ENCODE data around the gene VENTX.

DNA sequence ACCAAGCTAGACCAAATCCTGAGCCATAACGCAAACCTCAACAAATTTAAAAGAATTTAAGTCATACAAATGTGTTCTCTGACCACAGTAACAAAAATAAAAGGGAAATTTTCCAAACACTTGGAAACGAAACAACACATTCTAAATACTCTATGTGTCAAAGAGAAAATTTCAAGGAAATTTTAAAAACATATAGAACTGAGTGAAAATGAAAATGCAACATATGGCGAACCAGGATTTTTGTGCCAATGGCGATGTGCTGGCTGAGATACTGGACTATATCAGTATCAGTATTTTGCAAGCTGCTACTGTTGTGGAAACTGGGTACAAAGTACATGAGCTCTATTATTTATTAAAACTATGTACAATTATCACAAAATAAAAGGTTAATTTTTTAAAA, 43.5 kb upstream of the VENTX start:
- TF ChIP-seq EZH2 (IDR thresholded peaks at IDR 0.05; ENCODE audit: borderline replicate concordance, low read depth, low read length, severe bottlenecking) = no peak
- TF ChIP-seq, protein P1, sequence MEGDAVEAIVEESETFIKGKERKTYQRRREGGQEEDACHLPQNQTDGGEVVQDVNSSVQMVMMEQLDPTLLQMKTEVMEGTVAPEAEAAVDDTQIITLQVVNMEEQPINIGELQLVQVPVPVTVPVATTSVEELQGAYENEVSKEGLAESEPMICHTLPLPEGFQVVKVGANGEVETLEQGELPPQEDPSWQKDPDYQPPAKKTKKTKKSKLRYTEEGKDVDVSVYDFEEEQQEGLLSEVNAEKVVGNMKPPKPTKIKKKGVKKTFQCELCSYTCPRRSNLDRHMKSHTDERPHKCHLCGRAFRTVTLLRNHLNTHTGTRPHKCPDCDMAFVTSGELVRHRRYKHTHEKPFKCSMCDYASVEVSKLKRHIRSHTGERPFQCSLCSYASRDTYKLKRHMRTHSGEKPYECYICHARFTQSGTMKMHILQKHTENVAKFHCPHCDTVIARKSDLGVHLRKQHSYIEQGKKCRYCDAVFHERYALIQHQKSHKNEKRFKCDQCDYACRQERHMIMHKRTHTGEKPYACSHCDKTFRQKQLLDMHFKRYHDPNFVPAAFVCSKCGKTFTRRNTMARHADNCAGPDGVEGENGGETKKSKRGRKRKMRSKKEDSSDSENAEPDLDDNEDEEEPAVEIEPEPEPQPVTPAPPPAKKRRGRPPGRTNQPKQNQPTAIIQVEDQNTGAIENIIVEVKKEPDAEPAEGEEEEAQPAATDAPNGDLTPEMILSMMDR (IDR thresholded peaks at IDR 0.05; ENCODE audit: extremely low read depth in 1 of 2, insufficient read depth in 1 of 2, low read depth in 1 of 2, low read length in 2 of 2) = no peak
- no peak for TF ChIP-seq POLR2A (IDR thresholded peaks at IDR 0.05; ENCODE audit: low read depth, low read length)
- no peak for TF ChIP-seq GATA2 (IDR thresholded peaks at IDR 0.05; ENCODE audit: insufficient read depth, insufficient read length, low read depth, low read length)
- TF ChIP-seq, protein P2, sequence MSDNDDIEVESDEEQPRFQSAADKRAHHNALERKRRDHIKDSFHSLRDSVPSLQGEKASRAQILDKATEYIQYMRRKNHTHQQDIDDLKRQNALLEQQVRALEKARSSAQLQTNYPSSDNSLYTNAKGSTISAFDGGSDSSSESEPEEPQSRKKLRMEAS (IDR thresholded peaks at IDR 0.05; ENCODE audit: insufficient read depth, insufficient read length) = no peak

Data from endothelial cell of umbilical vein (primary cell).